AG04449 (cell line): ENCODE measurements around the gene RAI14.

Experiments used
- CTCF ChIA-PET: fragments of 350-600 bp; formaldehyde crosslinking; extraction: SDS; loops from one replicate; lab custom pipeline; 2021; ENCODE audit warnings: antibody characterized with exemption; lab: Yijun Ruan, JAX
- POLR2A ChIA-PET: fragments of 400-600, 350-600 bp; formaldehyde crosslinking; extraction: SDS; loops from one replicate; lab custom pipeline; 2020; ENCODE audit warnings: antibody characterized with exemption, inconsistent platforms; lab: Yijun Ruan, JAX
- DNase-seq: peaks from one replicate; pipeline ENCODE4 v3.0.0-alpha.2; 2010; ENCODE audit warnings: low read depth, low spot score
- H3K4me3 ChIP-seq: 2 replicates; pipeline ENCODE4 v1.5.1; 2011; ENCODE audit warnings: low read depth, mild to moderate bottlenecking, control low read depth, low read length
- CTCF ChIP-seq: IDR thresholded peaks from one replicate; pipeline ENCODE4 v1.5.1; 2011; ENCODE audit warnings: mild to moderate bottlenecking, moderate library complexity, low read length, control low read depth, inconsistent platforms; ENCODE audit not compliant: insufficient read depth; ENCODE audit errors: missing control alignments

Gene RAI14

GRCh38 chr5:34648840-34649158 lies 7.3 kb upstream of the RAI14 start:
- ChIA-PET POLR2A (no interaction called here), CTCF (no interaction called here)
- no peak overlapping the region for H3K4me3 ChIP-seq
- DNase-seq, result no peak
- no peak for TF ChIP-seq CTCF

- ChIA-PET POLR2A (no interaction called here), CTCF (interaction anchor here (1.0 to 1.8 kb wide), 6 partner anchors 11 to 247 kb away, joined by 3 to 5 read pairs (median 4); no protein-coding TSS in a partner anchor)
- H3K4me3 ChIP-seq, result no peak overlapping the region
- no peak for DNase-seq
- no peak for TF ChIP-seq CTCF
Measured at GRCh38 chr5:34651791-34652190, 4.3 kb upstream of the RAI14 start.

GRCh38 chr5:34652466-34652865 lies 3.7 kb upstream of the RAI14 start:
- no peak for DNase-seq
- ChIA-PET POLR2A (no interaction called here), CTCF (interaction anchor here (0.6 to 1.8 kb wide), 5 partner anchors 12 to 99 kb away, joined by 3 to 5 read pairs (median 3); no protein-coding TSS in a partner anchor)
- TF ChIP-seq CTCF, result no peak
- no peak overlapping the region for H3K4me3 ChIP-seq

- no peak overlapping the region for H3K4me3 ChIP-seq
- no peak for TF ChIP-seq CTCF
- POLR2A ChIA-PET, result no interaction called here
- no peak for DNase-seq
- CTCF ChIA-PET, result interaction anchor here (0.6 to 1.8 kb wide), 4 partner anchors 13 to 100 kb away, joined by 3 to 5 read pairs (median 3); no protein-coding TSS in a partner anchor
Measured at GRCh38 chr5:34652914-34653313, 3.2 kb upstream of the RAI14 start.

- no peak for DNase-seq
- H3K4me3 ChIP-seq, result no peak overlapping the region
- no peak for TF ChIP-seq CTCF
- ChIA-PET CTCF (interaction anchor here (1.8 kb wide), 1 partner anchor 13 kb away, joined by 5 read pairs; no protein-coding TSS in a partner anchor), POLR2A (no interaction called here)
Measured at GRCh38 chr5:34653708-34654107, 2.4 kb upstream of the RAI14 start.

- DNase-seq, result peak; percentile 78
- CTCF ChIA-PET, result interaction anchor here (0.9 to 5.1 kb wide), 9 partner anchors 9 to 243 kb away, joined by 3 to 21 read pairs (median 4); no protein-coding TSS in a partner anchor
- POLR2A ChIA-PET, result interaction anchor here (0.9 to 1.9 kb wide), 7 partner anchors 15 to 164 kb away, joined by 3 to 9 read pairs (median 5); no protein-coding TSS in a partner anchor
- peak overlapping the region; percentile 85 for H3K4me3 ChIP-seq
- TF ChIP-seq CTCF, result no peak
Measured at GRCh38 chr5:34655354-34655991, 655 bp upstream of the RAI14 start.
